Mesothelial cell of epicardium (in vitro differentiated cells): ENCODE data around the gene ACADM. TPM values are rescaled to one million over a fixed set of nuclear protein-coding genes. Genes with fewer than 3 reads are reported as not detected.
A peak's percentile ranks its signal among the peaks of the same experiment; 100 is the strongest.

Experiments
- DNase-seq, 2 experiments: peaks; one replicate each; pipeline ENCODE4 v3.0.0; 2021; ENCODE audit warnings: low spot score in 2 of 2; ENCODE audit not compliant: unreplicated experiment in 2 of 2
- H3K27ac Mint-ChIP-seq: 2 replicates; pipeline ENCODE4 v1.8.0; 2021; ENCODE audit warnings: mixed read lengths
- H3K27me3 Mint-ChIP-seq: 2 replicates; pipeline ENCODE4 v1.8.0; 2021; ENCODE audit warnings: low read depth, mixed read lengths
- H3K36me3 Mint-ChIP-seq: 2 replicates; pipeline ENCODE4 v1.8.0; 2021; ENCODE audit warnings: mixed read lengths
- H3K4me1 Mint-ChIP-seq: 2 replicates; pipeline ENCODE4 v1.8.0; 2021; ENCODE audit warnings: mixed read lengths
- H3K4me3 Mint-ChIP-seq: 2 replicates; pipeline ENCODE4 v1.8.0; 2021; ENCODE audit warnings: mild to moderate bottlenecking, moderate library complexity, mixed read lengths
- H3K9me3 Mint-ChIP-seq: 2 replicates; pipeline ENCODE4 v1.8.0; 2021; ENCODE audit warnings: mixed read lengths
- CTCF ChIP-seq: fragments of 200-600 bp; sonication (generic); IDR thresholded peaks from one replicate; pipeline ENCODE4 v1.5.0; 2021; ENCODE audit warnings: antibody characterized with exemption; ENCODE audit not compliant: unreplicated experiment
- total RNA-seq: library from RNA; stranded (reverse); gene quantifications from 3 replicates; pipeline ENCODE4 v1.2.1, GENCODE V29; 2021

Gene ACADM
- total RNA-seq, 1 donor from 2014 or later = 41.8 TPM

- no peak for TF ChIP-seq CTCF
- no peaks in the 10 kb centered on the region for H3K9me3 Mint-ChIP-seq
- H3K27ac Mint-ChIP-seq = peak overlapping the region; percentile 18
- peaks cover 30% of the 10 kb centered on the region for H3K36me3 Mint-ChIP-seq
- peaks cover 43% of the 10 kb centered on the region for H3K4me1 Mint-ChIP-seq
- no peak overlapping the region for H3K4me3 Mint-ChIP-seq
- no peak for DNase-seq
- H3K27me3 Mint-ChIP-seq = no peaks in the 10 kb centered on the region
Observed at GRCh38 chr1:75791022-75791421, 66.5 kb downstream of the ACADM start.

GRCh38 chr1:75792091-75792490 is 67.6 kb downstream of the ACADM start:
- DNase-seq = no peak
- H3K9me3 Mint-ChIP-seq = no peaks in the 10 kb centered on the region
- H3K36me3 Mint-ChIP-seq = peaks cover 36% of the 10 kb centered on the region
- peaks cover 38% of the 10 kb centered on the region for H3K4me1 Mint-ChIP-seq
- H3K27me3 Mint-ChIP-seq = no peaks in the 10 kb centered on the region
- no peak overlapping the region for H3K27ac Mint-ChIP-seq
- no peak overlapping the region for H3K4me3 Mint-ChIP-seq
- no peak for TF ChIP-seq CTCF

- H3K4me3 Mint-ChIP-seq = no peak overlapping the region
- no peak for TF ChIP-seq CTCF
- H3K4me1 Mint-ChIP-seq = peaks cover 17% of the 10 kb centered on the region
- peaks cover 46% of the 10 kb centered on the region for H3K36me3 Mint-ChIP-seq
- H3K27me3 Mint-ChIP-seq = no peaks in the 10 kb centered on the region
- no peak for DNase-seq
- no peaks in the 10 kb centered on the region for H3K9me3 Mint-ChIP-seq
- H3K27ac Mint-ChIP-seq = no peak overlapping the region
Observed at GRCh38 chr1:75794382-75794781, 69.9 kb downstream of the ACADM start.

- TF ChIP-seq CTCF = no peak
- peaks cover 5% of the 10 kb centered on the region for H3K4me1 Mint-ChIP-seq
- H3K27ac Mint-ChIP-seq = no peak overlapping the region
- DNase-seq = no peak
- no peaks in the 10 kb centered on the region for H3K9me3 Mint-ChIP-seq
- H3K36me3 Mint-ChIP-seq = peaks cover 45% of the 10 kb centered on the region
- no peak overlapping the region for H3K4me3 Mint-ChIP-seq
- no peaks in the 10 kb centered on the region for H3K27me3 Mint-ChIP-seq
Observed at GRCh38 chr1:75795703-75796193, 71.2 kb downstream of the ACADM start.

GRCh38 chr1:75796376-75797272 is 72.1 kb downstream of the ACADM start, which contains the start of gene MSH4:
TSS of gene MSH4 (plus strand) at chr1:75796882. CDS start at chr1:75796986, 104 bp downstream.
- peaks cover 40% of the 10 kb centered on the region for H3K36me3 Mint-ChIP-seq
- no peak for DNase-seq
- H3K27ac Mint-ChIP-seq = no peak within 1 kb of the TSS
- no peak for TF ChIP-seq CTCF
- no peaks in the 10 kb centered on the region for H3K27me3 Mint-ChIP-seq
- H3K4me1 Mint-ChIP-seq = no peaks in the 10 kb centered on the region
- H3K4me3 Mint-ChIP-seq = no peak within 1 kb of the TSS
- H3K9me3 Mint-ChIP-seq = no peaks in the 10 kb centered on the region
